Measurements from ENCODE around the gene MACIR. TPM values are rescaled to one million over a fixed set of nuclear protein-coding genes. Genes with fewer than 3 reads are reported as not detected.

Gene MACIR
- total RNA-seq, 1 donor from 2014 or later: 8.1 TPM

GRCh38 chr5:103313056-103313455 is 54.5 kb downstream of the MACIR start:
- TF ChIP-seq CTCF (IDR thresholded peaks at IDR 0.05; ENCODE audit: unreplicated experiment): no peak
- no peak overlapping the region for H3K4me3 Mint-ChIP-seq
- no peaks in the 10 kb centered on the region for H3K9me3 Mint-ChIP-seq

GRCh38 chr5:103315455-103315854 is 56.9 kb downstream of the MACIR start:
- H3K36me3 Mint-ChIP-seq: no peaks in the 10 kb centered on the region
- H3K4me3 Mint-ChIP-seq: no peak overlapping the region
- DNase-seq (ENCODE audit: low spot score in 2 of 2, unreplicated experiment in 2 of 2): no peak
- H3K27ac Mint-ChIP-seq: no peak overlapping the region
- H3K4me1 Mint-ChIP-seq: no peaks in the 10 kb centered on the region
- no peak for TF ChIP-seq CTCF (IDR thresholded peaks at IDR 0.05; ENCODE audit: unreplicated experiment)
- H3K9me3 Mint-ChIP-seq: peaks cover 3% of the 10 kb centered on the region
- peaks cover 3% of the 10 kb centered on the region for H3K27me3 Mint-ChIP-seq (ENCODE audit: low read depth)

More at GRCh38 chr5:103313056-103313455, 54.5 kb downstream of the MACIR start:
- H3K4me1 Mint-ChIP-seq: no peaks in the 10 kb centered on the region
- no peak overlapping the region for H3K27ac Mint-ChIP-seq
- no peaks in the 10 kb centered on the region for H3K36me3 Mint-ChIP-seq
- no peak for DNase-seq (ENCODE audit: low spot score in 2 of 2, unreplicated experiment in 2 of 2)
- H3K27me3 Mint-ChIP-seq (ENCODE audit: low read depth): peaks cover 3% of the 10 kb centered on the region

- Mint-ChIP-seq H3K4me3 (no peak overlapping the region), H3K27ac (no peak overlapping the region), H3K4me1 (no peaks in the 10 kb centered on the region), H3K9me3 (peaks cover 4% of the 10 kb centered on the region), H3K36me3 (no peaks in the 10 kb centered on the region), H3K27me3 (ENCODE audit: low read depth) (no peaks in the 10 kb centered on the region)
- TF ChIP-seq CTCF (IDR thresholded peaks at IDR 0.05; ENCODE audit: unreplicated experiment): no peak
- no peak for DNase-seq (ENCODE audit: low spot score in 2 of 2, unreplicated experiment in 2 of 2)
Measured at GRCh38 chr5:103327451-103327850, 68.9 kb downstream of the MACIR start.

DNA sequence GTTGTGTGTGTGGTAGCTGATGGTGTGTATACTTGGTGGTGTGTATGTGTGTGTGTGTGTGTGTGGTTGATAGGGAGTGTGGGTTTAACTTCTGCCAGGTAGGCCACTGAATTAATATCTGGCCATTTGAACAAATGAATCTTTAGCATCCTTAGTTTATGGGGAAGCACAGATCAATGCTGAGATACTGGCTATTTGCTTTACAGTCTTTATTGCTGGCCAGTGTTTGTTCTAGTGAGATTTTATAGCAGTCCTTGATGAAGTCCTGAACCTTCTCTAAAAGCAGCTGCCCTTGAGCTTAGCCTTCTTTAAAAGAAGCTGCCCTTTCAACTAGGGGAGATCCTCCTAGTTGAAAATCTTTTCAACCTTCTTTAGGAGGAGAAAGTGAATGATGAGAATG is 69.3 kb downstream of the MACIR start:
- Mint-ChIP-seq H3K9me3 (peaks cover 4% of the 10 kb centered on the region), H3K36me3 (no peaks in the 10 kb centered on the region), H3K4me3 (no peak overlapping the region), H3K27ac (no peak overlapping the region), H3K4me1 (no peaks in the 10 kb centered on the region), H3K27me3 (ENCODE audit: low read depth) (no peaks in the 10 kb centered on the region)
- no peak for DNase-seq (ENCODE audit: low spot score in 2 of 2, unreplicated experiment in 2 of 2)
- TF ChIP-seq CTCF (IDR thresholded peaks at IDR 0.05; ENCODE audit: unreplicated experiment): no peak

Other genes starting within 250 kb of the MACIR start
- gene GIN1, start 138.6 kb upstream of the MACIR start, total RNA-seq: 4.9 to 7.1 TPM (median 5.2 TPM) in 3 replicates
- gene PPIP5K2, start 138.5 kb upstream of the MACIR start, total RNA-seq: 79.4 to 80.2 TPM (median 80.0 TPM) in 3 replicates

Measured in mesothelial cell of epicardium (in vitro differentiated cells).